GM21825 (cell line): ENCODE measurements around the gene FMOD.
"Not testable (repeated sequence)": the region's sequence is repeated elsewhere in the genome, so short reads cannot be mapped to it uniquely, and the experiment has no call there.

Source experiments
- ATAC-seq: cut with Tn5 transposase; IDR thresholded peaks from one replicate; pipeline ENCODE4 v1.9.1; 2021; ENCODE audit warnings: mild to moderate bottlenecking, moderate library complexity; ENCODE audit not compliant: unreplicated experiment

The FMOD gene

DNA sequence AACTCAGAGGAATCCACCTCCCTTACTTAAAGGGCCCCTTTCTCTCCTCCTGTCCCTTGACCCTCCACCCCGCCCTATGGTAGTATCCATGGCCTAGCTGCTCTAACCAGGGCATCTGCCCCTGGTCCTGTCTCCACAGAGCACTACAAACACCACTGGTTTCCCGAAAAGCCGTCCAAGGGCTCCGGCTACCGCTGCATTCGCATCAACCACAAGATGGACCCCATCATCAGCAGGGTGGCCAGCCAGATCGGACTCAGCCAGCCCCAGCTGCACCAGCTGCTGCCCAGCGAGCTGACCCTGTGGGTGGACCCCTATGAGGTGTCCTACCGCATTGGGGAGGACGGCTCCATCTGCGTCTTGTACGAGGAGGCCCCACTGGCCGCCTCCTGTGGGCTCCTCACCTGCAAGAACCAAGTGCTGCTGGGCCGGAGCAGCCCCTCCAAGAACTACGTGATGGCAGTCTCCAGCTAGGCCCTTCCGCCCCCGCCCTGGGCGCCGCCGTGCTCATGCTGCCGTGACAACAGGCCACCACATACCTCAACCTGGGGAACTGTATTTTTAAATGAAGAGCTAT is 43.9 kb downstream of the FMOD start:
- no peak for ATAC-seq

DNA sequence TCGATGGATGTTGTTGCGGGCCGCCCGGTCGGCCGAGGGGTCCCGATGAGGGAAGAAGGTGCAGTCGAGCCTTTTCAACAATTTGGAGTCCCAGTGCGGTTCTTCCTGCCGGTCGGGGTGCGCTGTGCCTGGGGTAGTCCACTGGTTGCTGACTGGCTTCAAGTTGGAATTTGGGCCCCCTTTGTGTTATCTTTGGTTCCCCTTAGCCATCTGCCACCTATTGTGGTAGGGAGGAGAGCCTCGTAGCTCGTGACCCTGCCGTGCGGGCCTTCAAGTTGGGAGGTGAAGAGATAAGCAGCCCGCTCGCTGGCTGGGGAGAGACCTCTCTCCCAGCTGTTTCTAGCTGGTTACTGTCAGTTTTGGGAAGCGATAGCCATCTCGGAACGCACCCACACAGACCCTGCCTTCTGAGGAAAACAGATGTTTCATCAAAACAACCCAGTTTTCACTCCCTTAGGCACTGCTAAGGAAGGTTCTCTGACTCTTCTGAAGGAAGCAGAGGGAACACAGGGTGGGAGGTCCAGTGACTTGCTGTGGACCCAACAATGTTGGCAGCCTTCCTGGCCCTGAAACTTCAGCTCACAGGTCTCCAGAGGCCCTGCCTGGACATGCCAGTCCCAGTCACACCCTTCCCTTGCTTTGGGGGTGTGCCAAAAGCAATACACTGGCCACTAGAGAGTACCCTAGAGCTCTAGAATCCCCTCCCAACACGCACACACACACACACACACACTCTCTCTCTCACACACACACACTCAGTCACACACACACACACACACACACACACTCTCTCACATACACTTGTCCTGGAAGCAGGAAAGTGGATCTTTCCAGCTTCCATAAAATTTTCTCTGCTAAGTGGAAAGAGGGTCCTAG is 44.6 kb downstream of the FMOD start:
- no peak for ATAC-seq

DNA sequence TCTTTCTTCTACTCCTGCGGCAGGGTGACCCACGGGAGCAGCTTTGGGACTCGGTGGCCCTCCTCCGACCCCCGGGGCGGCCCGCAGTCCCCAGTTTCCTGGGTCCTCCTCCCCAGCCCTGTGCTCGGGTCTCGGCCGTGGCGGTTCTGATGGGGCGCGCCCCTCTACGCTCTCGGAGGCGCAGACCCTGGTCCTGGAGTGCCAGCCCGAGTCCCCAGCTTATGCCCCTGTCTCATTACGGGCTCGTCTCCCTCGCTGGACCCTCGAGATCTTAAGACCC is 45.2 kb downstream of the FMOD start:
- peak; percentile 8 for ATAC-seq

DNA sequence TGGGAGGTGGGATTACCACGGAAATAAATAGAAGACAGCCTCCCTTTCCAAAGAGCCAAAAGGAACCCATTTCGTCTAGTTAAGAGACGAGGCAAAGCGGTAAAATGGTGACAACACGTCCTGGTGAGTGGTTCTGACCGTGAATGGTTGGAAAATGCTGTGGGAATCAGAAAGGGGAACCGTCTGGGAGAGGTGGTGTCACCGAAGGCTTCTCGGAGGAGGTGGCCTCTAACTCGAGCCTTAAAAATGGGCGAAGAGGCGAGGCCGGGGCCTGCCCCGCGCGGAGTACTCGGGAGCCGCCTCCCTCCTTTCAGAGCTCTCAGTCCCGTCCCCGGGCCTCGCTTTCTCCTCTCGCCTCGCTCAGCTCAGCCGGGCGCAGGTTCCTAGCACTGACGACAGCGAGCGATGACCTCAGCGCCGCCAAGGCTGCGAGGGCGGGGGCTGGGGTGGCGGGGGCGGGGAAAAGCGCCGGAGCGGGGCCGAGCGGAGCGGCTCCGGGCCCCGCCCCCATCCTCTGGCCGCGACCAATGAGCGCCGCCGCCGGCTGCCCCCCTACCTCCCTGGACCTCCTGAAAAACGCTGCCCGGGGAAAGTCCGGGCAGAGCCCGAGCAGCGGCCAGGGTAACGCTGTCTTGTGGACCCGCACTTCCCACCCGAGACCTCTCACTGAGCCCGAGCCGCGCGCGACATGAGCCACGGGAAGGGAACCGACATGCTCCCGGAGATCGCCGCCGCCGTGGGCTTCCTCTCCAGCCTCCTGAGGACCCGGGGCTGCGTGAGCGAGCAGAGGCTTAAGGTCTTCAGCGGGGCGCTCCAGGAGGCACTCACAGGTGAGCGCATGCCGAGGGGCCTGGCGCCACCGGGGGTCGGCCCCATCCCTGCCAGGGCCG is 45.8 kb downstream of the FMOD start, which contains the start of gene BTG2:
Gene BTG2 (plus strand): TSS at position 601 of the 890 bp plus-strand sequence. CDS start 88 bp downstream, at position 689.
- ATAC-seq: peak; percentile 64

DNA sequence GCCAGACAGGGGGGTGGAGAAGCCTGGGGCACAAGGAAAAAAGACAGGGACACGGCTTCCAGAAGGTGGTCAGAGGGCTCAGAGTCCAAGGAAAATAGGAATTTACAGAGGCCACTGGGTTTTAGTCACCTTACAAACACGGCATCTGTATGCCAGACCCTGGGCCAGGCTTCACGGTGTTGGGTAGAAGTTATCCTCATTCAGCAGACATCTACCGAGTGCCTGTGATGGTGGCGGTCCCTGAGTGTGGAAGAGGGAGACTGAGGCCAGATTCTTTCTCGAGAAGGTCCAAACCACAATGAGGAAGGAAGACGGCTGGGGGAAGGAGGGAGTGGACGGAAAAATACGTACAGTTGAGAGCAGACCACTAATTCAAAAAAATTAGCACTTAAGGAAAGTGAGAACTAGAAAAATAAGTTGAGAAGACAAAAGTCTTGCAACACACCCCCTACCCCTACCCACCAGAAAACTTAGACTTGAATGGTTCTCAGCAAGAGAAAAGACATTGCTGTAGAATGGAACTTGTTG is 46.5 kb downstream of the FMOD start:
- no peak for ATAC-seq

DNA sequence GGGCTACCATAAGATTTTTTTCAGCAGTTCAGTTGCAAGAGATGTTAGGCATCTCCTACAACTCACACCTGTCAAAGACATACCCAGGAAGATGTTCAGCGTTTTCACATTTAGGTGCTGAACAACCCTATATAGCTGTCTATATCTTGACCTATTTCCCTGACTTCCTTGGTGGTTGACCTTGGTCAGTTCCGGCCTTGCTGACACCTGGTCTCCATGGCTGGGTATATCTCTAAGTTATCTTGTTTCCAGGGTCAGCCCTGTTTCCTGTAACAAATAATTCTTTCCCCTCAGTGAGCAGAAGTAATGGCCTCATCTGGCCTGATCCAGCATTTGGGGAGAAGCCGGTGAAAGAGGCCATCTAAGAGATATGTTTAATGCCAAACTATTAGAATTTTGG is 48.0 kb downstream of the FMOD start:
- no peak for ATAC-seq

DNA sequence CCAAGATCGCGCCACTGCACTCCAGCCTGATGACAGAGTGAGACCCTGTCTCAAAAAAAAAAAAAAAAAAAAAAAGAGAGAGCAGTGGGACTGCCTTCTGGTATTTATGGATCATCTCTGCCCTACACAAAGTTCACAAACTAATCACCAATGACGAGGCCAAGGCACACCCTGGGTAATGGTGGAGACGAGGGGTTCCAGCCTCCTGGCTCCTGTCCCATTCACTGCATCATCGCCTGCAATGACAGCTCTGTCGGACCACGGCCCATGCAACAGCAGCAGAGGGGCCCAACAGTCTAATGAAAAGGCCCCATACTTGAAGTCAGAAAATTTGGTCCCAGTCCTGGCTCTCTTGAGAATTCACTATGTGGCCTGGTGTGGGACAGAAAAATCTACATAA is 48.5 kb downstream of the FMOD start:
- ATAC-seq: no peak

DNA sequence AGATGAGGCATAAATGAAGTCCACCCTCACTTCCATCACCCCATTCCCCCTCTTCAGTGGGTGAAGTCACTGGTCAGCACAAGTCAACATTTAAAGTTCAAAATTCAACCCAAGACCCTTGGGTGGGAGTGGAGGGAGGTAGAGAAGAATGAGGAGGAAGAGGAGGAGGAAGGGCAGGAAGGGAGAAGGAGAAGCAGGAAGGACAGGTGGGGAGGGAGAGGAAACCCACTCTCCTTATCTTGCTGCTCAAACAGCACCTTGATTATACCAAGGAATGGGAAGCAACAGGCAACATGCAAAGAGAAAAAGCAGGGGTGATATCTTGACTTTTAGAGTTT is 49.6 kb downstream of the FMOD start:
- ATAC-seq: no peak

DNA sequence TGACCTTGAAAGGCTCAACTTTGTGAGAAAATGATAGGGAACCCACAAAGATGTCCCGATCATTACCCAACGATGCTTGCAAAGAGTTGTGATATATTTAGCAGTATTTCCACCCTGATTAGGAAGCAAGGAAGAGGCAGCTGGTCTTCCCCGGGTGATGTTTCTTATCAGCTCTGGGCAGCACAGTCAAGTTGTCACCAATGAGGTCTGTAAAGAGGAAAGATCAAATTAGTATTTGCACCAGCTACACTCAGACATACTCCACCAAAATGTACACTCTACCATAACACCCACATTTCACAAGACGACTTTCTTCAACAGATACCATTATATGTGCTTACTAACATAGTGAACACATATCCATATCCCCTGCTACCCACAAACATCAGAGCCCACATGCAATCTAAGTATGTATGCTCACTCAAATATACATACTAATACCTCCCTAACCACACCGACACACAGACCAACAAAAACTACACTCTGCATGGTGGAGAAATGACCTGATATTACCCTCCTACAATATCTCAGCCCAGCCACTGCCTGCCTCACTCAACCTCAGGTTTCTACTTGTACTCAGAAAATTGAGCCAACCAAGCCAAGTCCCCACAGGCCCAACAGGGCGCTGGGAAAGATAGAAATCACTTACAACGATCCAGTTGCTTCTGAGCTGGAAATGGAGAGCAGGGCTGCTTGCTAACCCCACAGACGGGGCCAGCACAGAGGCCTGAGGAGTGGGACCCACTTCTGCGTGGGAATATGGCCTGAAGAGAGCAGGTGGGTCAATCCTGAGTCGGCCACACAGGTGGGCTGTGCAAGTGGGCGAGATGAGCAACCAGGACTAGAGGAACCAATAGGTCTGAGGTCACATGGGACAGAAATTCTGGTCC is 50.2 kb downstream of the FMOD start:
- ATAC-seq: no peak

DNA sequence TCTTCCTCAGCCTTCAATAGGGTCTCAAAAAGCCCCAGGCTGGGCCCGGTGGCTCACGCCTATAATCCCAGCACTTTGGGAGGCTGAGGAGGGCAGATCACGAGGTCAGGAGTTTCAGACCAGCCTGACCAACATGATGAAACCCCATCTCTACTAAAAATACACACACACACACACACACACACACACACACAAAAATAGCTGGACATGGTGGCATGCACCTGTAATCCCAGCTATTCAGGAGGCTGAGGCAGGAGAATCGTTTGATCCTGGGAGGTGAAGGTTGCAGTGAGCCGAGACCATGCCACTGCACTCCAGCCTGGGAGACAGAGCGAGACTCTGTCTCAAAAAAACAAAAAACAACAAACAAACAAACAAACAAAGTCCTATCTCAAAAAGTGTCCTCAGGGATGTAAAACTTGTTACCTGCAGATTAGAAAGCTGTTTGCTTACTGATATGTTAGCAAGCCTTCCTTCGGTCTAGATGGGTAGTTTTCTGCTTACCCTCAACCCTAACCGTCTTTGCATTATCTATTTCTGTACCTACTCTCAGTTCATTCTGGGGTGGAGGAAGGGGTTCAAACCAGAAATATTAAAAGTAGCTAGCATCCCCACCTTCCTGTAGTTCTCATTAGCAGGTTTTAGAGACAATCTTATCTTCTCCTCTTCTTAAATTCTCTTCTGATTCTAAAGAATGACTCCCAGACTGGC is 51.0 kb downstream of the FMOD start:
- ATAC-seq: not testable (repeated sequence)

DNA sequence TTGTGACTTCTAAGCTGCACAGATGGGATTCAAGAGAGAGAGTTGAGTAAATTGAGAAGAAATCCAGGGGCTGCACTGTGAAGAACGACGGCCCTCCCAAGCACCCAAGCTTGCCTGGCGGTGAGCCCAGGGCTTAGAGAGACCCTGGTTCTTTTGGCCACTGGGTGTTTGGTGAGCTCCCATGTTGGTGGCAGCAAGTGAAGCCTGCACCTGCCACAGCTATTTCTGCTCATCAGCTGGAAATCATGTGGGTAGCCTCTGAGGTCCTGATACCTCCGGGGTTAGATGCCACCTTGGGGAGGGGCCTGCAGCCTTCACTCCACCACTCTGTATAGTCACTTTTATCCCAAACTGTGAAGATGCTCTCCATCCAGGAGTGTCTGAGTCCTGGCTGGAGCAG is 51.8 kb downstream of the FMOD start:
- peak; percentile 42 for ATAC-seq

DNA sequence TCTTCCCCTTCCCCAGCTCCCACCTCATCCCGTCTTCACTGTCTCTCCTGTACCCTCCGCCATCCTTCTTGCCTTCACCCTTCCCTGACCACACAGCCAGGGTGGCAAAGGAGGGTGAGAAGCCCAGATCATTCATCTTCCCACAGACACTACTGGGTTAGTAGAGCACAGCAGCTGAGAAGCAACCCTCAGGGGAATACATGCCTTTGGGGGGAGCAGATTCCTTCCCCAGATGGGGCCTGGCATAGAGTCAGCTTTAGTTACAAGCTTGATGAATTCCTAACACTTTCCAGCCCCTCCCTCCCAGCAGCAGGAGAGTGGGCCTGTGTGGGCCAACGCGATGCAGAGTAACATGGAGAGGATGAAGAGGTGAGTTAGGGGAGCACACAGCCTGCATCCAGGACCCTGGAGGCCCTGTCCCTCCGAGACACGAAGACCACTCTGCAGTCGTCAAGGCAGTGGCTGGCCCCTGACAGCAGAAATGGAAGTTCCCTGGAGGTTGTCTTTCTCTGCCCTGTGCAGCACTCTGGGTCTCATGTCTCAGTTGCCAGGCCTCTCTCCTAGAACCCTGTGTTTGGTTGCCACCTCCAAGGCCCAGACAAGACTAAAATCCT is 54.4 kb downstream of the FMOD start:
- ATAC-seq: no peak

DNA sequence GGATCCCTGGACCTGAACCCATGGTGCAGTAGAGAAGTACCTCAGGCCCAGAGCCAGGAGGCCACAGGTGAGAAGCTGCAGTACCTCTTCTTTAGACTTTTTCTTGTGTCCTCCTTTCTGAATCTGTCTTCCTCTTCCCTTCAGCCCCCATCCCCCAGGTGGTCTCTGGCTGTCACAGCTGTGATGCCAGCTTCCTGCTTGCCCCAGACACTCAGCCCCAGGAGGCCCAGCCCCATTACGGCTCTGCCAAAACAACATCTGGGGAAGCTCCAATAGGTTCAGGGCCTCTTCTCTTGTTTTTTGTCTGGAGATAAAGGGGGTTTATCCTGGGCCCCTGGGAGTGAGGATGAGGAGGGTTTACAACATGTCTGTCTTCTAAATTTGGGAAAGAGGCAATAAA is 55.1 kb downstream of the FMOD start:
- no peak for ATAC-seq

DNA sequence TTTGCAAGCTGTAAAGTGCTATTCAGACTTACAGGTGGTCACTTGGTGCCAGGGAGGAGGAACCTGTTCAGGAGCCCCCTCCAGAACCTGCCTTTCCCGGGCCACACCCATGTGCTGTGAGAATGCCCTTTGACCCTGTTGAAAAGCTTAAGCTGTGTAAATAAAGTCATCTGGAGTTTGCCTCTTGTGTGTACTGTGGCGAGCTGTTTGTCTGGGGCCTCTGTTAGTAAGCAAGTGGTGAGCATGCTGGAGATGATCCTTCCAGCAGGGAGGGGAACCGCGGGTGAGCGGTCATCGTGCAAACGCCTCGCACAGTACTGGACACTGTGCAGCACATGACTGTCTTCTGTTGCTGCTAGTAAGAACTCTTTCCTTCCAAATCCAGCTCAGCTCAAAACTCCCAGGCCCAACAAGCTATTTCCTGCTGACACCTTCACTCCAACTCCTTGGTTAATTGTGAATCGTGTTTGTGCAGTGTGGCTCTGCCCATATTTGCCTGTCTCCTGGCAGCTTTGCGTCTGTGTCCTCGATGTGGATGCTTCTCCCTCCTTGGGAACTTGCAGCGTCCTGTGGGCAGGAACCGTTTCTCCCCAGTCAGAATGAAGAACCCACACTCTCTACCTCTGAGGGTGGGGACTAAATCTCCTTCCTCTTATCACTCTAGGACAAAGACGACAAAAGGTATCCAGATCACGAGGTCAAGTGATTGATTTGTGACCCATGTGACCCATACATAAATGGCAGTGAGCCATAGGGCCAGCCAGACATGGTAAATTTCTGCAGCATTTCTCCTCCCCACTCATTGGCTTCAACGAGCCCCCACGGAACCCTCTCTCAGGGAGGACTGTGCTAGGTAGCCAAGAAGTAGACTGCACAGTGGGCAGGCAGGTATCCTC is 59.5 kb downstream of the FMOD start:
- no peak for ATAC-seq
